Transverse colon (tissue), 4 donors: ENCODE results near the gene NCOR1. TPM values are rescaled to one million over a fixed set of nuclear protein-coding genes. Genes with fewer than 3 reads are reported as not detected.

Experiments used
- DNase-seq: peaks from one replicate; pipeline ENCODE4 v3.0.0-alpha.2; 2019
- H3K27ac ChIP-seq, 4 donors: fragments of 200-600 bp; sonication (generic); 2 replicates each; pipeline ENCODE4 v1.5.1; 2016 to 2018; ENCODE audit warnings: inconsistent platforms in 4 of 4
- H3K27me3 ChIP-seq: fragments of 200-600 bp; sonication (generic); 2 replicates; pipeline ENCODE4 v1.5.1; 2017; ENCODE audit warnings: inconsistent platforms
- H3K36me3 ChIP-seq, 4 donors: fragments of 200-600 bp; sonication (generic); 2 replicates each; pipeline ENCODE4 v1.5.1; 2017 to 2019; ENCODE audit warnings: inconsistent platforms in 4 of 4
- H3K4me1 ChIP-seq, 4 donors: fragments of 200-600 bp; sonication (generic); 2 replicates each; pipeline ENCODE4 v1.5.1; 2017 to 2020; ENCODE audit warnings: inconsistent platforms in 4 of 4
- H3K4me3 ChIP-seq, 4 donors: fragments of 200-600 bp; sonication (generic); 1 replicate in 1 of 4; 2 replicates in 3 of 4; pipeline versions ENCODE4 v1.5.1 to v1.6.1; 2017 to 2019; ENCODE audit warnings: inconsistent platforms in 4 of 4
- H3K9me3 ChIP-seq, 2 donors: fragments of 200-600 bp; sonication (generic); 2 replicates each; pipeline ENCODE4 v1.5.1; 2017 to 2019; ENCODE audit warnings: inconsistent platforms in 2 of 2
- CTCF ChIP-seq, 5 experiments: fragments of 200-600 bp in 3 of 5; fragments of 450-650 bp in 2 of 5; sonication (generic) in 3 of 5; IDR thresholded peaks; 1 replicate in 2 of 5; 2 replicates in 3 of 5; pipeline ENCODE4 v1.5.1; 2016 to 2017; ENCODE audit warnings: antibody characterized with exemption in 5 of 5, inconsistent platforms in 3 of 5, mild to moderate bottlenecking in 2 of 5, moderate library complexity in 1 of 5
- EP300 ChIP-seq: sonication (generic); formaldehyde crosslinking; IDR thresholded peaks from one replicate; pipeline ENCODE4 v1.6.1; 2017; ENCODE audit warnings: antibody characterized with exemption, low read depth
- POLR2A ChIP-seq: fragments of 450-650 bp; IDR thresholded peaks from one replicate; pipeline ENCODE4 v1.6.1; 2016; ENCODE audit warnings: antibody characterized with exemption, mild to moderate bottlenecking, moderate library complexity
- POLR2AphosphoS5 ChIP-seq, 3 donors: sonication (generic); formaldehyde crosslinking; IDR thresholded peaks; one replicate each; pipeline ENCODE4 v1.6.1; 2016; ENCODE audit warnings: antibody characterized with exemption in 3 of 3
- WGBS, 2 donors: methylation state at CpG; one replicate each; pipeline ENCODE4 v1.1.5; 2018; ENCODE audit warnings: low coverage in 1 of 2; 5-methylcytosine and 5-hydroxymethylcytosine counted together
- in situ Hi-C, 4 donors: fragments of 200-750 bp; cut with MboI; loops; one replicate each; pipeline versions ENCODE4 v1.15.0 to v1.15.1; 2017; ENCODE audit warnings: low sequenced_read_pairs in 3 of 4, low pct_ligation_motif_present in 1 of 4, low pct_unique_long_range_greater_than_20kb in 1 of 4
- intact Hi-C: fragments of 100-400 bp; cut with DNase I; formaldehyde crosslinking; loops from one replicate; pipeline ENCODE4 v1.15.1; 2023; ENCODE audit warnings: low total_unique reads
- total RNA-seq, 4 donors: library from RNA; depleted of rRNA; stranded (reverse); fragments of >200 nt; gene quantifications; one replicate each; pipeline ENCODE4 v1.1.0, GENCODE V29; 2016

The NCOR1 gene
- total RNA-seq, 4 donors from 2014 or later: 267 to 519 (median 376) TPM

GRCh38 chr17:16026895-16027294 lies 188.4 kb downstream of the NCOR1 start:
- Histone ChIP-seq H3K9me3 (no peaks in the 10 kb centered on the region), H3K4me3 (no peak overlapping the region), H3K27me3 (no peaks in the 10 kb centered on the region), H3K36me3 (peaks cover 0 to 65% (median 31%) of the 10 kb centered on the region in 4 donors), H3K4me1 (peaks cover 0 to 9% (median 0%) of the 10 kb centered on the region in 4 donors), H3K27ac (no peak overlapping the region)
- no peak for TF ChIP-seq POLR2AphosphoS5 (IDR thresholded peaks at IDR 0.05)
- TF ChIP-seq POLR2A: no peak
- no peak for TF ChIP-seq CTCF (IDR thresholded peaks at IDR 0.05)
- no peak for TF ChIP-seq EP300
- in situ Hi-C loops: loop anchor here in 1 of 4 donors (25.0 kb wide), 1 partner anchor 110 kb away; no protein-coding TSS in a partner anchor
- intact Hi-C loops: no loop called here
- DNase-seq: no peak
- 94% methylated on average over 3 to 5 of the region's 5 CpGs for WGBS, 2 donors

GRCh38 chr17:16025202-16025601 lies 190.1 kb downstream of the NCOR1 start:
- H3K9me3 ChIP-seq: no peaks in the 10 kb centered on the region
- 91 to 100% methylated on average over 1 of the region's 1 CpG for WGBS, 2 donors
- no peak for DNase-seq
- peaks cover 0 to 64% (median 23%) of the 10 kb centered on the region in 4 donors for H3K36me3 ChIP-seq
- H3K4me3 ChIP-seq: no peak overlapping the region
- no peaks in the 10 kb centered on the region for H3K27me3 ChIP-seq
- peaks cover 0 to 9% (median 0%) of the 10 kb centered on the region in 4 donors for H3K4me1 ChIP-seq
- intact Hi-C loops: no loop called here
- H3K27ac ChIP-seq: no peak overlapping the region
- TF ChIP-seq CTCF (IDR thresholded peaks at IDR 0.05) (no peak), EP300 (no peak), POLR2AphosphoS5 (IDR thresholded peaks at IDR 0.05) (no peak), POLR2A (no peak)
- in situ Hi-C loops: loop anchor here in 1 of 4 donors (25.0 kb wide), 1 partner anchor 112 kb away; no protein-coding TSS in a partner anchor

- Histone ChIP-seq H3K9me3 (no peaks in the 10 kb centered on the region), H3K4me1 (peaks cover 0 to 9% (median 0%) of the 10 kb centered on the region in 4 donors), H3K4me3 (no peak overlapping the region), H3K27ac (no peak overlapping the region), H3K36me3 (peaks cover 0 to 55% (median 16%) of the 10 kb centered on the region in 4 donors), H3K27me3 (no peaks in the 10 kb centered on the region)
- DNase-seq: no peak
- WGBS, 2 donors: 63 to 86% methylated on average over 4 of the region's 4 CpGs
- intact Hi-C loops (no loop called here), in situ Hi-C loops (loop anchor here in 1 of 4 donors (25.0 kb wide), 1 partner anchor 88 kb away; no protein-coding TSS in a partner anchor)
- TF ChIP-seq CTCF (IDR thresholded peaks at IDR 0.05) (no peak), POLR2AphosphoS5 (IDR thresholded peaks at IDR 0.05) (no peak), EP300 (no peak)
Observed at GRCh38 chr17:16023881-16024280, 191.5 kb downstream of the NCOR1 start.

GRCh38 chr17:16019347-16019746 lies 196.0 kb downstream of the NCOR1 start:
- TF ChIP-seq CTCF (IDR thresholded peaks at IDR 0.05) (no peak), POLR2AphosphoS5 (IDR thresholded peaks at IDR 0.05) (no peak), EP300 (no peak), POLR2A (no peak)
- Histone ChIP-seq H3K4me1 (peaks cover 0 to 2% (median 0%) of the 10 kb centered on the region in 4 donors), H3K4me3 (no peak overlapping the region), H3K27ac (no peak overlapping the region), H3K9me3 (no peaks in the 10 kb centered on the region), H3K27me3 (no peaks in the 10 kb centered on the region), H3K36me3 (peaks cover 0 to 39% (median 0%) of the 10 kb centered on the region in 4 donors)
- in situ Hi-C loops (loop anchor here in 1 of 4 donors (25.0 kb wide), 1 partner anchor 93 kb away; no protein-coding TSS in a partner anchor), intact Hi-C loops (no loop called here)
- no peak for DNase-seq
- WGBS, 2 donors: 77% methylated on average over 1 of the region's 1 CpG; no CpG with 5 or more reads in 1 of the 2 donors
